SK-N-SH treated with all-trans-retinoic acid at 6 μM for 48 hours (cell line): Measurements from ENCODE around the gene THAP3.

Experiments
- TOX ChIP-seq: fragments of 250-450 bp; sonication (Bioruptor Pico); IDR thresholded peaks from 2 replicates; pipeline ENCODE4 v1.8.0; 2021; ENCODE audit warnings: mild to moderate bottlenecking, moderate library complexity, borderline replicate concordance
- ZFP3 ChIP-seq: fragments of 250-450 bp; sonication (Bioruptor Pico); IDR thresholded peaks from 2 replicates; pipeline ENCODE4 v1.5.0; 2020; ENCODE audit warnings: mild to moderate bottlenecking, moderate library complexity

DNA sequence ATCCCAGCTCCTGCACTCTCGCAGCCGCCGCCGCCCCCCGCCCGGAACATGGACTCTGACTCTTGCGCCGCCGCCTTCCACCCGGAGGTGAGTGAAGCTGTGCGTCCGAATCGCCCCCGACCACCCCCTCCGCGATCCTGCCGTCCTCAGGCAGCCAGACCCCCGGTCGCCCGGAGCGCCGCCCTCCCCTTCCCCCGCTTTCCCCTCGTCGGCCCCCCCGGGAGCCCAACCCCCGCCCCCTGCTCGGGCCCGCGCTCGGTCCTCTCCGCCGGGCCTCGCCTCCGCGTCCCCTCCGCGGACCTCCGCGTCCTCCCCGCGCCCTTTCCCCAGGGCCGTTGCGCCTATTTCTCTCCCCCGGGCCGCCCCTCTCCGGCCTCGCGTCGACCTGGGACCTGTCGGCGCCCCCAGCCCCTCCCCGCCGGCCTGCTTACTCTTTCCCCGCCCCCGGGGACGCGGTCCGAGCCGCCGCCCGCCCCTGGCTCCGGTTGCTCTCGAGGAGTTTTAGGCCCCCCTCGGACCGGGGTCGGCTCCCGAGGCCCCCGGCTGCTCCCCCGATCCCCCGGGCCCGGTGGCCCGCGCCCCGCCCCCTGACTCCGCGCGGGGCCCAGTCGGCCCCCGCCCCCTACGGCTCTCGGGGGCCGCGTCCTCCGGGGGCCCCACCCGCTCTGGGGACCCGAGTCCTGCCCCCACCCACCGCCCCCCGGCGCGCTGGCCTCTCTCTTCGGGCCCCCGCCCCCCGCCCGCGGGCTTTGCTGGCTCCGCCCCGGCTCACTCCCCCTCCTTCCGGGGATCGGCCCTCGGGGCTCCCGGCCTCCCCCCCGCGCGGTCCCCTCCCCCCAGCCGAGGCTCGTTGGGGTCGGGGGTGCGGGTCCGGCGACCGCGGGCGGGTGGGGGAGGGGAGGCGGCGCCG lies 10.4 kb upstream of the THAP3 start:
- TF ChIP-seq ZFP3 (no peak), TOX (CRISPR knock-in tag) (no peak)
